ENCODE data around the gene PPP2R2C. TPM values are rescaled to one million over a fixed set of nuclear protein-coding genes. Genes with fewer than 3 reads are reported as not detected.

The PPP2R2C gene
- total and polyA plus RNA-seq, 2 donors (not counting 1 experiment from before 2014, with no cell fraction given): 0.10 to 0.17 TPM

DNA sequence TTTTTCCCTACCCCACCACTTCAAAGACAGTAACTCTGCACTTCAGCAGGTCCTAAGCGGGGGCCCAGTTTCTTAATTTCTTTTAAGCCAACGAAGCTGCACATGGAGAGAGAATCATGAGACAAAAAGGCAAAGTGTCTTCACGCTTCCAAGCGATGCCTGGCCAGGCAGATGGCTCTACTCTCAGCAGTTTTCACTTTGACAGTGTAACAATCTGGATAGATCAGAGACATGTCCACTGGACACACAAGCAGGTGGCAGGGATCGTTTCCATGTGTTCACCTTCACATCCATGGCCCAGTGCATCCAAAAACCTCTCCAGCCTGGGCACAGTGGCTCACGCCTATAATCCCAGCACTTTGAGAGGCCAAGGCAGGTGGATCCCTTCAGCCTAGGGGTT is 27.8 kb downstream of the PPP2R2C start:
- H3K79me2 ChIP-seq (ENCODE audit: control insufficient read depth, insufficient read depth, low read length): no peaks in the 10 kb centered on the region
- no peak overlapping the region for H3K4me3 ChIP-seq (replicated peaks in 1 of 4; ENCODE audit: control extremely low read depth in 1 of 4, insufficient read depth in 1 of 4, low read depth in 3 of 4, low read length in 4 of 4)
- H3K27ac ChIP-seq (ENCODE audit: insufficient read depth, low read length): no peak overlapping the region
- no peak overlapping the region for H3K9ac ChIP-seq (ENCODE audit: insufficient read depth, low read length)
- no peaks in the 10 kb centered on the region for H3K9me3 ChIP-seq (ENCODE audit: control insufficient read depth, insufficient read depth, low read depth, low read length)
- no peaks in the 10 kb centered on the region for H4K20me1 ChIP-seq (ENCODE audit: control insufficient read depth, extremely low read depth, insufficient read depth, low read length)
- no peaks in the 10 kb centered on the region for H3K36me3 ChIP-seq (ENCODE audit: control insufficient read depth, insufficient read depth, low read length)
- DNase-seq (ENCODE audit: low read depth in 2 of 2): no peak
- no peak overlapping the region for H2AFZ ChIP-seq (ENCODE audit: low read length)
- TF ChIP-seq EZH2 (IDR thresholded peaks at IDR 0.05; ENCODE audit: low read length, missing control alignments): no peak
- TF ChIP-seq, protein P1, sequence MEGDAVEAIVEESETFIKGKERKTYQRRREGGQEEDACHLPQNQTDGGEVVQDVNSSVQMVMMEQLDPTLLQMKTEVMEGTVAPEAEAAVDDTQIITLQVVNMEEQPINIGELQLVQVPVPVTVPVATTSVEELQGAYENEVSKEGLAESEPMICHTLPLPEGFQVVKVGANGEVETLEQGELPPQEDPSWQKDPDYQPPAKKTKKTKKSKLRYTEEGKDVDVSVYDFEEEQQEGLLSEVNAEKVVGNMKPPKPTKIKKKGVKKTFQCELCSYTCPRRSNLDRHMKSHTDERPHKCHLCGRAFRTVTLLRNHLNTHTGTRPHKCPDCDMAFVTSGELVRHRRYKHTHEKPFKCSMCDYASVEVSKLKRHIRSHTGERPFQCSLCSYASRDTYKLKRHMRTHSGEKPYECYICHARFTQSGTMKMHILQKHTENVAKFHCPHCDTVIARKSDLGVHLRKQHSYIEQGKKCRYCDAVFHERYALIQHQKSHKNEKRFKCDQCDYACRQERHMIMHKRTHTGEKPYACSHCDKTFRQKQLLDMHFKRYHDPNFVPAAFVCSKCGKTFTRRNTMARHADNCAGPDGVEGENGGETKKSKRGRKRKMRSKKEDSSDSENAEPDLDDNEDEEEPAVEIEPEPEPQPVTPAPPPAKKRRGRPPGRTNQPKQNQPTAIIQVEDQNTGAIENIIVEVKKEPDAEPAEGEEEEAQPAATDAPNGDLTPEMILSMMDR (conservative IDR thresholded peaks at IDR 0.05 in 1 of 2, IDR thresholded peaks at IDR 0.05 in 1 of 2; ENCODE audit: low read depth in 1 of 2, low read length in 2 of 2): no peak
- H3K27me3 ChIP-seq (ENCODE audit: control insufficient read depth, insufficient read depth, low read length): no peaks in the 10 kb centered on the region
- H3K4me1 ChIP-seq (ENCODE audit: control insufficient read depth, extremely low read depth, insufficient read depth, low read length): no peaks in the 10 kb centered on the region
- H3K4me2 ChIP-seq (ENCODE audit: extremely low read depth, insufficient read depth, low read length): no peak overlapping the region

- H3K79me2 ChIP-seq (ENCODE audit: control insufficient read depth, insufficient read depth, low read length): no peaks in the 10 kb centered on the region
- no peak overlapping the region for H3K27ac ChIP-seq (ENCODE audit: insufficient read depth, low read length)
- no peaks in the 10 kb centered on the region for H3K9me3 ChIP-seq (ENCODE audit: control insufficient read depth, insufficient read depth, low read depth, low read length)
- H3K4me1 ChIP-seq (ENCODE audit: control insufficient read depth, extremely low read depth, insufficient read depth, low read length): no peaks in the 10 kb centered on the region
- no peak overlapping the region for H3K9ac ChIP-seq (ENCODE audit: insufficient read depth, low read length)
- no peaks in the 10 kb centered on the region for H3K27me3 ChIP-seq (ENCODE audit: control insufficient read depth, insufficient read depth, low read length)
- DNase-seq (ENCODE audit: low read depth in 2 of 2): no peak
- no peaks in the 10 kb centered on the region for H3K36me3 ChIP-seq (ENCODE audit: control insufficient read depth, insufficient read depth, low read length)
- H3K4me2 ChIP-seq (ENCODE audit: extremely low read depth, insufficient read depth, low read length): no peak overlapping the region
- H2AFZ ChIP-seq (ENCODE audit: low read length): no peak overlapping the region
- H4K20me1 ChIP-seq (ENCODE audit: control insufficient read depth, extremely low read depth, insufficient read depth, low read length): no peaks in the 10 kb centered on the region
- TF ChIP-seq, protein P1 (conservative IDR thresholded peaks at IDR 0.05 in 1 of 2, IDR thresholded peaks at IDR 0.05 in 1 of 2; ENCODE audit: low read depth in 1 of 2, low read length in 2 of 2): no peak
- no peak for TF ChIP-seq EZH2 (IDR thresholded peaks at IDR 0.05; ENCODE audit: low read length, missing control alignments)
- H3K4me3 ChIP-seq (replicated peaks in 1 of 4; ENCODE audit: control extremely low read depth in 1 of 4, insufficient read depth in 1 of 4, low read depth in 3 of 4, low read length in 4 of 4): no peak overlapping the region
These were observed 29.1 kb downstream of the PPP2R2C start for GRCh38 chr4:6443035-6444023.

GRCh38 chr4:6442555-6442954 is 29.9 kb downstream of the PPP2R2C start:
- H3K4me3 ChIP-seq (replicated peaks in 1 of 4; ENCODE audit: control extremely low read depth in 1 of 4, insufficient read depth in 1 of 4, low read depth in 3 of 4, low read length in 4 of 4): no peak overlapping the region
- no peak overlapping the region for H3K27ac ChIP-seq (ENCODE audit: insufficient read depth, low read length)
- no peak overlapping the region for H3K9ac ChIP-seq (ENCODE audit: insufficient read depth, low read length)
- H3K27me3 ChIP-seq (ENCODE audit: control insufficient read depth, insufficient read depth, low read length): no peaks in the 10 kb centered on the region
- H3K79me2 ChIP-seq (ENCODE audit: control insufficient read depth, insufficient read depth, low read length): no peaks in the 10 kb centered on the region
- TF ChIP-seq, protein P1 (conservative IDR thresholded peaks at IDR 0.05 in 1 of 2, IDR thresholded peaks at IDR 0.05 in 1 of 2; ENCODE audit: low read depth in 1 of 2, low read length in 2 of 2): no peak
- no peak for TF ChIP-seq EZH2 (IDR thresholded peaks at IDR 0.05; ENCODE audit: low read length, missing control alignments)
- no peaks in the 10 kb centered on the region for H3K36me3 ChIP-seq (ENCODE audit: control insufficient read depth, insufficient read depth, low read length)
- no peak overlapping the region for H2AFZ ChIP-seq (ENCODE audit: low read length)
- DNase-seq (ENCODE audit: low read depth in 2 of 2): no peak
- H3K4me1 ChIP-seq (ENCODE audit: control insufficient read depth, extremely low read depth, insufficient read depth, low read length): no peaks in the 10 kb centered on the region
- no peaks in the 10 kb centered on the region for H3K9me3 ChIP-seq (ENCODE audit: control insufficient read depth, insufficient read depth, low read depth, low read length)
- H3K4me2 ChIP-seq (ENCODE audit: extremely low read depth, insufficient read depth, low read length): no peak overlapping the region
- H4K20me1 ChIP-seq (ENCODE audit: control insufficient read depth, extremely low read depth, insufficient read depth, low read length): no peaks in the 10 kb centered on the region
